Vagina (tissue), 2 donors: ENCODE data around the gene ADCY9. TPM values are rescaled to one million over a fixed set of nuclear protein-coding genes. Genes with fewer than 3 reads are reported as not detected.

Experiments
- DNase-seq, 2 donors: peaks; one replicate each; pipeline ENCODE4 v3.0.0-alpha.2; 2017; ENCODE audit errors: extremely low spot score in 2 of 2
- H3K27ac ChIP-seq: fragments of 200-600 bp; sonication (generic); one replicate; pipeline ENCODE4 v1.5.1; 2019
- H3K27me3 ChIP-seq: fragments of 200-600 bp; sonication (generic); one replicate; pipeline ENCODE4 v1.5.1; 2019
- H3K36me3 ChIP-seq, 2 donors: fragments of 200-600 bp; sonication (generic); one replicate each; pipeline ENCODE4 v1.5.1; 2017 to 2019
- H3K4me1 ChIP-seq: fragments of 200-600 bp; sonication (generic); one replicate; pipeline ENCODE4 v1.5.1; 2019
- H3K4me3 ChIP-seq, 2 donors: fragments of 200-600 bp; sonication (generic); 1 replicate in 1 of 2; 2 replicates in 1 of 2; pipeline ENCODE4 v1.5.1; 2016 to 2019
- H3K9me3 ChIP-seq: fragments of 200-600 bp; sonication (generic); one replicate; pipeline ENCODE4 v1.5.1; 2019
- POLR2A ChIP-seq, 2 donors: fragments of 450-650 bp; IDR thresholded peaks; one replicate each; pipeline ENCODE4 v1.6.1; 2017; ENCODE audit warnings: antibody characterized with exemption in 2 of 2, mild to moderate bottlenecking in 2 of 2, moderate library complexity in 2 of 2
- POLR2AphosphoS5 ChIP-seq, 2 donors: sonication (generic); formaldehyde crosslinking; IDR thresholded peaks; one replicate each; pipeline ENCODE4 v1.9.0; 2017; ENCODE audit warnings: antibody characterized with exemption in 2 of 2, mild to moderate bottlenecking in 2 of 2, low read depth in 1 of 2; ENCODE audit not compliant: insufficient read depth in 1 of 2
- intact Hi-C: fragments of 100-400 bp; cut with DNase I; formaldehyde crosslinking; loops from one replicate; pipeline ENCODE4 v1.15.1; 2023
- total RNA-seq: library from RNA; depleted of rRNA; stranded (reverse); fragments of >200 nt; gene quantifications from one replicate; pipeline ENCODE4 v1.2.3, GENCODE V29; 2016
- TF ChIP-seq, protein P1 (sequence below), 3 experiments: fragments of 450-650 bp in 2 of 3; fragments of 200-600 bp in 1 of 3; sonication (generic) in 1 of 3; IDR thresholded peaks; one replicate each; pipeline ENCODE4 v1.5.1; 2017 to 2019; ENCODE audit warnings: antibody characterized with exemption in 3 of 3, mild to moderate bottlenecking in 2 of 3, moderate library complexity in 2 of 3

Gene ADCY9
- total RNA-seq, 1 donor from 2014 or later, result 16.9 TPM

GRCh38 chr16:4092547-4093265 lies 23.5 kb downstream of the ADCY9 start:
- intact Hi-C loops, result no loop called here
- Histone ChIP-seq H3K27me3 (no peaks in the 10 kb centered on the region), H3K27ac (no peak overlapping the region), H3K36me3 (no peaks in the 10 kb centered on the region), H3K9me3 (no peaks in the 10 kb centered on the region), H3K4me1 (peaks cover 25% of the 10 kb centered on the region), H3K4me3 (no peak overlapping the region)
- TF ChIP-seq POLR2A (IDR thresholded peaks at IDR 0.05) (no peak), POLR2AphosphoS5 (IDR thresholded peaks at IDR 0.05; ENCODE audit: insufficient read depth in 1 of 2, low read depth in 1 of 2) (no peak)
- TF ChIP-seq, protein P1, sequence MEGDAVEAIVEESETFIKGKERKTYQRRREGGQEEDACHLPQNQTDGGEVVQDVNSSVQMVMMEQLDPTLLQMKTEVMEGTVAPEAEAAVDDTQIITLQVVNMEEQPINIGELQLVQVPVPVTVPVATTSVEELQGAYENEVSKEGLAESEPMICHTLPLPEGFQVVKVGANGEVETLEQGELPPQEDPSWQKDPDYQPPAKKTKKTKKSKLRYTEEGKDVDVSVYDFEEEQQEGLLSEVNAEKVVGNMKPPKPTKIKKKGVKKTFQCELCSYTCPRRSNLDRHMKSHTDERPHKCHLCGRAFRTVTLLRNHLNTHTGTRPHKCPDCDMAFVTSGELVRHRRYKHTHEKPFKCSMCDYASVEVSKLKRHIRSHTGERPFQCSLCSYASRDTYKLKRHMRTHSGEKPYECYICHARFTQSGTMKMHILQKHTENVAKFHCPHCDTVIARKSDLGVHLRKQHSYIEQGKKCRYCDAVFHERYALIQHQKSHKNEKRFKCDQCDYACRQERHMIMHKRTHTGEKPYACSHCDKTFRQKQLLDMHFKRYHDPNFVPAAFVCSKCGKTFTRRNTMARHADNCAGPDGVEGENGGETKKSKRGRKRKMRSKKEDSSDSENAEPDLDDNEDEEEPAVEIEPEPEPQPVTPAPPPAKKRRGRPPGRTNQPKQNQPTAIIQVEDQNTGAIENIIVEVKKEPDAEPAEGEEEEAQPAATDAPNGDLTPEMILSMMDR (IDR thresholded peaks at IDR 0.05), result no peak
- no peak for DNase-seq

DNA sequence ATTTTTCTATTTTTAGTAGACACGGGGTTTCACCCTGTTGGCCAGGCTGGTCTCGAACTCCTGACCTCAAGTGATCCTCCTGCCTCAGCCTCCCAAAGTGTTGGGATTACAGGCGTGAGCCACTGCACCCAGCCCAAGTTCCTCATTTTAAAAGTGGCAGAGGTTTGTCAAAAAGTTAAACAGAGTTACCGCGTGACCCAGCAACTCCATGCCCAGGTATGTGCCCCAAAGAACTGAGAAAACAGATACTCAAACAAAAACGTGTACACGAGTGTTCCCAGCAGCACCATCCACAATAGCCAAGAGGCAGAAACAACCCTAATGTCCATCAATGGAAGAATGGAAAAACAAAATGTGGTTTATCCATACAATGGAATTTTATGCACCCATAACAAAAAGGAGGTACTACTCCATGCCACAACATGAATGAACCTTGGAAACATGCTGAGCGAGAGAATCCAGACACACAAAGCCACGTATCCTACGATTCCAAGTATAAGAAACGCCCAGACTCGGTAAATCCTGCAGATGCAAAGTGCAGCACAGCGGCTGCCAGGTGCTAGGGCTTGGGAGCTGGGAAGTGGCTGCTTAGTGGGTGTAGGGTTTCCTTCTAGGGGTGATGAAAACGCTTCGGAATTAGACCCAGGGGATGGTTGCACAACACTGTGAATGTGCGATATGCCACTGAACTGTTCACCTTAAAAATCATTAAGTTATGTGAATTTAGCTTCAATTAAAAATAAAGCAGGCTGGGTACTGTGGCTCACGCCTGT lies 24.8 kb downstream of the ADCY9 start:
- no peak for DNase-seq
- TF ChIP-seq, protein P1 (IDR thresholded peaks at IDR 0.05), result no peak
- TF ChIP-seq POLR2A (IDR thresholded peaks at IDR 0.05) (no peak), POLR2AphosphoS5 (IDR thresholded peaks at IDR 0.05; ENCODE audit: insufficient read depth in 1 of 2, low read depth in 1 of 2) (no peak)
- peaks cover 17% of the 10 kb centered on the region for H3K4me1 ChIP-seq
- intact Hi-C loops, result no loop called here
- H3K27ac ChIP-seq, result no peak overlapping the region
- H3K9me3 ChIP-seq, result no peaks in the 10 kb centered on the region
- H3K36me3 ChIP-seq, result no peaks in the 10 kb centered on the region
- no peak overlapping the region for H3K4me3 ChIP-seq
- no peaks in the 10 kb centered on the region for H3K27me3 ChIP-seq

GRCh38 chr16:4090351-4090851 lies 25.8 kb downstream of the ADCY9 start:
- H3K4me3 ChIP-seq, result no peak overlapping the region
- no peak for DNase-seq
- no peaks in the 10 kb centered on the region for H3K27me3 ChIP-seq
- TF ChIP-seq POLR2A (IDR thresholded peaks at IDR 0.05), result no peak
- TF ChIP-seq, protein P1 (IDR thresholded peaks at IDR 0.05), result no peak
- no peak for TF ChIP-seq POLR2AphosphoS5 (IDR thresholded peaks at IDR 0.05; ENCODE audit: insufficient read depth in 1 of 2, low read depth in 1 of 2)
- intact Hi-C loops, result no loop called here
- peaks cover 13% of the 10 kb centered on the region for H3K4me1 ChIP-seq
- H3K36me3 ChIP-seq, result no peaks in the 10 kb centered on the region
- H3K9me3 ChIP-seq, result no peaks in the 10 kb centered on the region
- H3K27ac ChIP-seq, result no peak overlapping the region

DNA sequence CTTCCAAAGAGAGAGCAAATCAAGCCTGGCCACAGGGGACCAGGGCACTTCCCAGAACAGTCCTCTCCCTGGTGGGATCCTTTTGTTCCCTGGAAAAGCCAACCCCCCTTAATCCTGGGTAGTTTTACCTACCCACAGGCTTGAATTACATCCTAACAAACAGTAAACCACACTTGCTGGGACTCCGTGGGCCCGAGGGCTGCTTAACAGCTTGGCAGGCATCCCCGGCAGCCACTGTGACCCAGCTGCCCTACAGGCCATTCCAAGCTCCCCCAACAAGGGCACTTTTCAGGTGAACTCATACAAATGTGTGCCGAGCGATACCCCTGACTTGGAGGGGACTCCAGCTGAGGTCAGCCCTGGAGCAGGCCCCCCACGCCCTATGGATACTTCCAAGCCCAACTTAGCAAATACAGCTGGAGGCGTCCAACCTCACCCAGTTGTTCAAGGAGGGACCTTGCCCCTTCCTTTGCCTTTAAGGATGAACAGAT lies 26.4 kb downstream of the ADCY9 start:
- Histone ChIP-seq H3K36me3 (no peaks in the 10 kb centered on the region), H3K27ac (no peak overlapping the region), H3K4me3 (no peak overlapping the region), H3K9me3 (no peaks in the 10 kb centered on the region), H3K27me3 (no peaks in the 10 kb centered on the region), H3K4me1 (peaks cover 13% of the 10 kb centered on the region)
- intact Hi-C loops, result no loop called here
- TF ChIP-seq POLR2AphosphoS5 (IDR thresholded peaks at IDR 0.05; ENCODE audit: insufficient read depth in 1 of 2, low read depth in 1 of 2) (no peak), POLR2A (IDR thresholded peaks at IDR 0.05) (no peak)
- TF ChIP-seq, protein P1 (IDR thresholded peaks at IDR 0.05), result no peak
- DNase-seq, result no peak
